ENCODE results near the gene OR10C1.

The OR10C1 gene

GRCh38 chr6:29466241-29466640, 27.1 kb downstream of the OR10C1 start:
- TF ChIP-seq FOXP2 (optimal IDR thresholded peaks at IDR 0.05; ENCODE audit: borderline replicate concordance, extremely low read depth, extremely low read length, insufficient read depth) (no peak), POLR2AphosphoS5 (IDR thresholded peaks at IDR 0.05; ENCODE audit: low read depth, low read length) (no peak), TAF1 (IDR thresholded peaks at IDR 0.05; ENCODE audit: borderline replicate concordance, insufficient read depth, low read length) (no peak), SIN3A (IDR thresholded peaks at IDR 0.05; ENCODE audit: borderline replicate concordance, insufficient read depth, low read length) (no peak)
- TF ChIP-seq, protein P1, sequence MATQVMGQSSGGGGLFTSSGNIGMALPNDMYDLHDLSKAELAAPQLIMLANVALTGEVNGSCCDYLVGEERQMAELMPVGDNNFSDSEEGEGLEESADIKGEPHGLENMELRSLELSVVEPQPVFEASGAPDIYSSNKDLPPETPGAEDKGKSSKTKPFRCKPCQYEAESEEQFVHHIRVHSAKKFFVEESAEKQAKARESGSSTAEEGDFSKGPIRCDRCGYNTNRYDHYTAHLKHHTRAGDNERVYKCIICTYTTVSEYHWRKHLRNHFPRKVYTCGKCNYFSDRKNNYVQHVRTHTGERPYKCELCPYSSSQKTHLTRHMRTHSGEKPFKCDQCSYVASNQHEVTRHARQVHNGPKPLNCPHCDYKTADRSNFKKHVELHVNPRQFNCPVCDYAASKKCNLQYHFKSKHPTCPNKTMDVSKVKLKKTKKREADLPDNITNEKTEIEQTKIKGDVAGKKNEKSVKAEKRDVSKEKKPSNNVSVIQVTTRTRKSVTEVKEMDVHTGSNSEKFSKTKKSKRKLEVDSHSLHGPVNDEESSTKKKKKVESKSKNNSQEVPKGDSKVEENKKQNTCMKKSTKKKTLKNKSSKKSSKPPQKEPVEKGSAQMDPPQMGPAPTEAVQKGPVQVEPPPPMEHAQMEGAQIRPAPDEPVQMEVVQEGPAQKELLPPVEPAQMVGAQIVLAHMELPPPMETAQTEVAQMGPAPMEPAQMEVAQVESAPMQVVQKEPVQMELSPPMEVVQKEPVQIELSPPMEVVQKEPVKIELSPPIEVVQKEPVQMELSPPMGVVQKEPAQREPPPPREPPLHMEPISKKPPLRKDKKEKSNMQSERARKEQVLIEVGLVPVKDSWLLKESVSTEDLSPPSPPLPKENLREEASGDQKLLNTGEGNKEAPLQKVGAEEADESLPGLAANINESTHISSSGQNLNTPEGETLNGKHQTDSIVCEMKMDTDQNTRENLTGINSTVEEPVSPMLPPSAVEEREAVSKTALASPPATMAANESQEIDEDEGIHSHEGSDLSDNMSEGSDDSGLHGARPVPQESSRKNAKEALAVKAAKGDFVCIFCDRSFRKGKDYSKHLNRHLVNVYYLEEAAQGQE (IDR thresholded peaks at IDR 0.05; ENCODE audit: insufficient read depth in 1 of 2, low read depth in 2 of 2, low read length in 2 of 2) = no peak

DNA sequence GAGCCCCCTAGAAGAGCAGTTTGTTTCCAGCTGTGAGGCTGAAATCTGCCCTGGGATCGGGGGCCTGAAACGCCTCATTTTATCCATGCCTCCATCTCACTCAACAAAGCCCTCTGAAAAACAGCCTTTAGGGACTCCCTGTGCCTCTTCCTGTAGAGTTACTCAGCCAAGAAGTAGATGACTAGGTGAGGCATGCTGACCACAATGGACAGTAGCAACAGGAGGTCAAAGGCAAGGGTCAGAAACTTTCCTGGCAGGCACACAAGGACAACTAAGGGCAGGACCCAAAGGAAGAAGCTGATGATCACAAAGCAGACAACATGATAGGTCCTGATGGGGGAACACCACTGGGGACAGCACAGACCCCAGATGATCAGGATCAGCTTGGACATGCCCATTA, 35.9 kb downstream of the OR10C1 start:
- TF ChIP-seq, protein P1 (IDR thresholded peaks at IDR 0.05; ENCODE audit: insufficient read depth in 1 of 2, low read depth in 2 of 2, low read length in 2 of 2) = no peak
- TF ChIP-seq SIN3A (IDR thresholded peaks at IDR 0.05; ENCODE audit: borderline replicate concordance, insufficient read depth, low read length) = no peak
- no peak for TF ChIP-seq TAF1 (IDR thresholded peaks at IDR 0.05; ENCODE audit: borderline replicate concordance, insufficient read depth, low read length)
- no peak for TF ChIP-seq FOXP2 (optimal IDR thresholded peaks at IDR 0.05; ENCODE audit: borderline replicate concordance, extremely low read depth, extremely low read length, insufficient read depth)
- no peak for TF ChIP-seq POLR2AphosphoS5 (IDR thresholded peaks at IDR 0.05; ENCODE audit: low read depth, low read length)

DNA sequence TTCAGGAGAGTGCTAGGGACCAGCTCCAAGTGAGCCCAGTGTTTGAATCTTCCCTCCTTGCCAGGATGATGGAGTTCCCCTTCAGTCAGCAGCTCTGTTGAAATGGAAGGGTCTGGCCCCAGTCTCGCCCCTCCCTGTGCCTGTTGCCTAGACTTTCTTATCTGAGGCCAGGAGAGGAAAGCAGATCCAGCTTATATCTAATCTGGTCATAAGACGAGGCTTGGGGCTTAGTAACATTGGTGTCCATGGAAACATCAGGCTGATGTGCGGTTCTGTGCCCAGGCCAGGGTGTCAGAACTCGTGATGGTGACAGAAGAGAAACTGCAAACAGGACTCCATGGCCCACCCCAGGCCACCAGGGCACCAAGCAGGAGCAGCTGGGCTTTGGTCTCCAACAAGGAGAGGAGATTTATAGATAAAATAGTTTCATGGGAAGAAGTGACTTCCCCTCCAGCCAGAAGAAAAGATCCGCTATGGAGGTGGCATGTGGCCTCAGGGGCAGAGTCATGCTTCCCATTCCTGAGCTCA, 38.9 kb downstream of the OR10C1 start:
- TF ChIP-seq, protein P1 (IDR thresholded peaks at IDR 0.05; ENCODE audit: insufficient read depth in 1 of 2, low read depth in 2 of 2, low read length in 2 of 2) = no peak
- TF ChIP-seq TAF1 (IDR thresholded peaks at IDR 0.05; ENCODE audit: borderline replicate concordance, insufficient read depth, low read length) (no peak), SIN3A (IDR thresholded peaks at IDR 0.05; ENCODE audit: borderline replicate concordance, insufficient read depth, low read length) (no peak), POLR2AphosphoS5 (IDR thresholded peaks at IDR 0.05; ENCODE audit: low read depth, low read length) (no peak)

DNA sequence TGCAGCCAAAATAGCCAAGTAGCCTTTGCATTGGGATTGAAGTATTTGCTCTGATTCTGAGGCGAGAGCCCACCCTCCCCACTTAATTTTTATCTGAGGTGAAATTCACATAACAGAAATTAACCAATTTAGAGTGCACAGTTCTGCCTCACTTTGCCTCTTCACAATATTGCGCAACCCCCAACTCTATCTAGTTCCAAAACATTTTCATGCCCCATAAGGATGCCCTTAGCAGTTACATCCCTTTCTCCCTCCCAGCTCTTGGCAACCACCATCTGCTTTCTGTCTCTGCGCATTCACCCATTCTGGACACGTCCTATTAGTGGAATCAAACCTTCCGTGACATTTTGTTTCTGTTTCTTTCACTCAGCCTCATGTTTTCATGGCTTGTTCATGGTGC, 39.6 kb downstream of the OR10C1 start:
- TF ChIP-seq POLR2AphosphoS5 (IDR thresholded peaks at IDR 0.05; ENCODE audit: low read depth, low read length) = no peak
- TF ChIP-seq TAF1 (IDR thresholded peaks at IDR 0.05; ENCODE audit: borderline replicate concordance, insufficient read depth, low read length) = no peak
- TF ChIP-seq, protein P1 (IDR thresholded peaks at IDR 0.05; ENCODE audit: insufficient read depth in 1 of 2, low read depth in 2 of 2, low read length in 2 of 2) = no peak
- no peak for TF ChIP-seq SIN3A (IDR thresholded peaks at IDR 0.05; ENCODE audit: borderline replicate concordance, insufficient read depth, low read length)
- no peak for TF ChIP-seq FOXP2 (optimal IDR thresholded peaks at IDR 0.05; ENCODE audit: borderline replicate concordance, extremely low read depth, extremely low read length, insufficient read depth)

GRCh38 chr6:29479560-29479959, 40.5 kb downstream of the OR10C1 start:
- TF ChIP-seq SIN3A (IDR thresholded peaks at IDR 0.05; ENCODE audit: borderline replicate concordance, insufficient read depth, low read length) = no peak
- TF ChIP-seq FOXP2 (optimal IDR thresholded peaks at IDR 0.05; ENCODE audit: borderline replicate concordance, extremely low read depth, extremely low read length, insufficient read depth) = no peak
- no peak for TF ChIP-seq POLR2AphosphoS5 (IDR thresholded peaks at IDR 0.05; ENCODE audit: low read depth, low read length)
- TF ChIP-seq TAF1 (IDR thresholded peaks at IDR 0.05; ENCODE audit: borderline replicate concordance, insufficient read depth, low read length) = no peak
- TF ChIP-seq, protein P1 (IDR thresholded peaks at IDR 0.05; ENCODE audit: insufficient read depth in 1 of 2, low read depth in 2 of 2, low read length in 2 of 2) = no peak

Measured in PFSK-1 (cell line).